Heart left ventricle (tissue), 16 donors: ENCODE data around the gene SEZ6L2. TPM values are rescaled to one million over a fixed set of nuclear protein-coding genes. Genes with fewer than 3 reads are reported as not detected.

Experiments
- ATAC-seq, 4 donors: fragments of 200-7000 bp; cut with Tn5 transposase; one replicate each; pipeline ENCODE4 v1.9.1; 2020 to 2022; ENCODE audit warnings: moderate library complexity in 4 of 4, mild to moderate bottlenecking in 3 of 4, moderate number of reproducible peaks in 1 of 4
- DNase-seq, 5 donors: peaks; one replicate each; pipeline ENCODE4 v3.0.0-alpha.2; 2020
- H3K27ac ChIP-seq, 12 donors: fragments of 200-600 bp; sonication (generic) in 4 of 12; one replicate each; pipeline versions ENCODE4 v1.5.0 to v1.8.0; 2016 to 2022; ENCODE audit warnings: mild to moderate bottlenecking in 2 of 12
- H3K27me3 ChIP-seq, 9 donors: fragments of 200-600 bp; sonication (generic) in 2 of 9; one replicate each; pipeline versions ENCODE4 v1.5.1 to v1.8.0; 2016 to 2022; ENCODE audit warnings: mild to moderate bottlenecking in 3 of 9
- H3K36me3 ChIP-seq, 9 donors: fragments of 200-600 bp; sonication (generic) in 2 of 9; one replicate each; pipeline versions ENCODE4 v1.5.0 to v1.8.0; 2018 to 2022; ENCODE audit warnings: mild to moderate bottlenecking in 2 of 9
- H3K4me1 ChIP-seq, 12 donors: fragments of 200-600 bp; sonication (generic) in 4 of 12; one replicate each; pipeline versions ENCODE4 v1.5.0 to v1.8.0; 2016 to 2022; ENCODE audit warnings: mild to moderate bottlenecking in 3 of 12
- H3K4me3 ChIP-seq, 12 donors: fragments of 200-600 bp; sonication (generic) in 4 of 12; one replicate each; pipeline versions ENCODE4 v1.5.0 to v1.8.0; 2017 to 2022; ENCODE audit warnings: mild to moderate bottlenecking in 9 of 12, moderate library complexity in 4 of 12
- H3K9me3 ChIP-seq, 12 donors: fragments of 200-600 bp; sonication (generic) in 4 of 12; one replicate each; pipeline versions ENCODE4 v1.5.0 to v1.8.0; 2016 to 2022; ENCODE audit warnings: mild to moderate bottlenecking in 1 of 12
- CTCF ChIP-seq, 12 donors: fragments of 200-600 bp; sonication (generic) in 4 of 12; IDR thresholded peaks; one replicate each; pipeline versions ENCODE4 v1.5.0 to v1.8.0; 2018 to 2022; ENCODE audit warnings: antibody characterized with exemption in 12 of 12, mild to moderate bottlenecking in 5 of 12
- POLR2A ChIP-seq, 2 donors: fragments of 450-650 bp; IDR thresholded peaks; one replicate each; pipeline ENCODE4 v1.6.1; 2017; ENCODE audit warnings: antibody characterized with exemption in 2 of 2, mild to moderate bottlenecking in 2 of 2, moderate library complexity in 2 of 2
- WGBS, 4 donors: extraction: QIAGEN DNeasy Blood & Tissue Kit in 2 of 4; methylation state at CpG; one replicate each; pipeline versions ENCODE4 v1.1.5 to v1.1.7; 2013 to 2018; 5-methylcytosine and 5-hydroxymethylcytosine counted together
- intact Hi-C, 10 donors: fragments of 100-400 bp; cut with DNase I; formaldehyde crosslinking; loops; one replicate each; pipeline versions ENCODE4 v1.11.1 to v1.14.2; 2022
- polyA plus RNA-seq, 2 donors: library from polyadenylated mRNA; stranded (reverse); fragments of 200-250 nt; gene quantifications; one replicate each; pipeline ENCODE4 v1.2.3, GENCODE V29; 2013
- total RNA-seq, 9 donors: library from RNA; depleted of rRNA in 2 of 9; stranded (reverse); fragments of >200 nt in 2 of 9; fragmentation: NEBNext Ultra II Directional in 3 of 9; extraction: Animal tissue kit (Norgen Biotek cat#: 25700) in 3 of 9; gene quantifications; one replicate each; pipeline versions ENCODE4 v1.1.0 to v1.2.4, GENCODE V29; 2016 to 2023
- donor health status: ischemic (EF 13 %, LVEDD 7.1; RV severe dilation, severe dysfunction).
- donor health status: healthy with polysubstance abuse.
- donor health status: DM: no; HTN: yes; CAD: no.
- donor health status: DM: no; HTN: no; CAD: no.
- donor health status: ischemic (EF 25% LVEDD 6.9; RV normal size, moderate dysfunction).
- donor health status: ischemic (EF 25% LVEDD 5.7; RV mildly dilated, moderate dysfunction).
- donor health status: healthy.
- donor health status: DM: yes; HTN: yes; CAD: no.
- donor health status: ischemic (EF 35%, LVEDD 5.7; RV mildly dilated, moderate dysfunction).
- donor health status: nonischemic (EF 11% LVEDD 7.7; RV severe dilation, severe dysfunction).
- donor health status: DM: yes; HTN: yes; CAD: no.
- donor health status: PGD.
- donor health status: ischemic (EF 29% LVEDD 5.4; RV normal size, mild dysfunction).
- donor health status: nonischemic (EF 23%, LVEDD 6.1; RV moderate dilation, normal function).

SEZ6L2 gene
- total and polyA plus RNA-seq, 11 donors: 0.15 to 8.9 (median 1.1) TPM; not detected in 1

GRCh38 chr16:29848420-29849297 lies 50.7 kb downstream of the SEZ6L2 start:
- DNase-seq (peak; percentile 64 to 90 (median 79)), ATAC-seq (peak; percentile 60 to 79 (median 78))
- Histone ChIP-seq H3K36me3 (peaks cover 0 to 50% (median 44%) of the 10 kb centered on the region in 9 donors), H3K4me3 (no peak overlapping the region), H3K4me1 (peaks cover 0 to 7% (median 0%) of the 10 kb centered on the region in 12 donors), H3K9me3 (no peaks in the 10 kb centered on the region), H3K27me3 (no peaks in the 10 kb centered on the region), H3K27ac (no peak overlapping the region)
- intact Hi-C loops: loop anchor here in 5 of 10 donors (5.0 to 10.0 kb wide), 4 partner anchors 36 to 154 kb away; partner anchors contain the start of genes PRRT2 (in 3 of the 5) and KIF22 (in 1 of the 5)
- 45 to 63% (median 49%) methylated on average over 5 to 15 of the region's 15 CpGs for WGBS, 4 donors
- TF ChIP-seq POLR2A (IDR thresholded peaks at IDR 0.05): no peak
- peak; percentile 82 to 93 (median 87) for TF ChIP-seq CTCF (IDR thresholded peaks at IDR 0.05)

GRCh38 chr16:29845656-29846055 lies 53.7 kb downstream of the SEZ6L2 start:
- Histone ChIP-seq H3K27ac (peak overlapping the region in 1 of 12 donors; percentile 50), H3K4me1 (peaks cover 0 to 3% (median 0%) of the 10 kb centered on the region in 12 donors), H3K27me3 (no peaks in the 10 kb centered on the region), H3K4me3 (no peak overlapping the region), H3K9me3 (no peaks in the 10 kb centered on the region), H3K36me3 (peaks cover 0 to 79% (median 70%) of the 10 kb centered on the region in 9 donors)
- ATAC-seq: no peak
- WGBS, 4 donors: 95 to 96% (median 96%) methylated on average over 18 of the region's 18 CpGs
- intact Hi-C loops: loop anchor here in 5 of 10 donors (5.0 to 10.0 kb wide), 4 partner anchors 33 to 151 kb away; partner anchors contain the start of genes PRRT2 (in 3 of the 5) and KIF22 (in 1 of the 5)
- DNase-seq: no peak
- TF ChIP-seq CTCF (IDR thresholded peaks at IDR 0.05) (no peak), POLR2A (IDR thresholded peaks at IDR 0.05) (no peak)

GRCh38 chr16:29844575-29845331 lies 54.6 kb downstream of the SEZ6L2 start:
- 90 to 93% (median 92%) methylated on average over 27 to 28 of the region's 28 CpGs for WGBS, 4 donors
- Histone ChIP-seq H3K9me3 (no peaks in the 10 kb centered on the region), H3K4me3 (no peak overlapping the region), H3K27me3 (no peaks in the 10 kb centered on the region), H3K27ac (peak overlapping the region in 2 of 12 donors; percentile 24 to 50), H3K4me1 (peaks cover 0 to 6% (median 0%) of the 10 kb centered on the region in 12 donors), H3K36me3 (peaks cover 0 to 88% (median 79%) of the 10 kb centered on the region in 9 donors)
- intact Hi-C loops: loop anchor here in 5 of 10 donors (5.0 to 10.0 kb wide), 4 partner anchors 32 to 150 kb away; partner anchors contain the start of genes PRRT2 (in 3 of the 5) and KIF22 (in 1 of the 5)
- DNase-seq (no peak), ATAC-seq (peak in 1 of 4 donors; percentile 16)
- TF ChIP-seq POLR2A (IDR thresholded peaks at IDR 0.05) (no peak), CTCF (IDR thresholded peaks at IDR 0.05) (no peak)
